Measurements from ENCODE around the gene AOAH. TPM values are rescaled to one million over a fixed set of nuclear protein-coding genes. Genes with fewer than 3 reads are reported as not detected.

AOAH gene
- total RNA-seq, 1 experiment from 2014 or later, result 0.39 TPM

GRCh38 chr7:36625247-36625646, 99.0 kb downstream of the AOAH start:
- no CpG with 5 or more reads among the region's 4 CpGs for WGBS (ENCODE audit: extremely low coverage, insufficient read length, low lambda C conversion rate)
- H3K4me3 Mint-ChIP-seq, result no peak overlapping the region
- Histone ChIP-seq H3K56ac (ENCODE audit: insufficient read length, low read depth, low read length) (no peak overlapping the region), H2AK5ac (ENCODE audit: insufficient read length, low read length) (no peak overlapping the region), H4K91ac (ENCODE audit: insufficient read length, low read depth, low read length) (no peak overlapping the region), H3K18ac (ENCODE audit: insufficient read length, low read depth, low read length) (no peak overlapping the region), H2AFZ (ENCODE audit: low read length) (no peak overlapping the region), H3K79me2 (ENCODE audit: insufficient read depth, low read length) (no peaks in the 10 kb centered on the region), H3K9me3 (ENCODE audit: control insufficient read depth, low read depth, low read length) (no peaks in the 10 kb centered on the region), H2BK120ac (ENCODE audit: low read depth, low read length, poor library complexity, severe bottlenecking) (no peak overlapping the region), H3K27ac (ENCODE audit: insufficient read length, low read depth, low read length) (no peak overlapping the region), H2BK5ac (ENCODE audit: insufficient read length, low read length) (no peak overlapping the region), H2BK12ac (ENCODE audit: insufficient read length, low read depth, low read length) (no peak overlapping the region), H3K14ac (ENCODE audit: insufficient read depth, low read length) (no peak overlapping the region), H3K4ac (ENCODE audit: low read depth, low read length) (no peak overlapping the region), H4K5ac (ENCODE audit: insufficient read length, low read depth, low read length) (no peak overlapping the region), H4K8ac (replicated peaks; ENCODE audit: insufficient read length, low read depth, low read length) (no peak overlapping the region), H4K20me1 (ENCODE audit: control insufficient read depth, insufficient read depth, insufficient read length) (no peaks in the 10 kb centered on the region), H3K79me1 (ENCODE audit: insufficient read depth, low read depth, low read length, poor library complexity, severe bottlenecking) (no peaks in the 10 kb centered on the region), H3K23ac (ENCODE audit: insufficient read length, low read depth, low read length) (no peak overlapping the region), H3K4me2 (ENCODE audit: insufficient read depth, insufficient read length, low read length) (no peak overlapping the region), H3T11ph (ENCODE audit: low read length) (no peak overlapping the region), H3K4me1 (ENCODE audit: insufficient read depth, low read length) (no peaks in the 10 kb centered on the region), H3K27me3 (ENCODE audit: insufficient read depth, low read length) (no peaks in the 10 kb centered on the region), H2BK20ac (ENCODE audit: low read depth, low read length, poor library complexity, severe bottlenecking) (no peak overlapping the region), H3K23me2 (ENCODE audit: insufficient read length, low read depth, low read length, poor library complexity, severe bottlenecking) (no peaks in the 10 kb centered on the region), H2BK15ac (ENCODE audit: low read depth, low read length) (no peak overlapping the region), H3K9ac (ENCODE audit: extremely low read depth, insufficient read length, low read length) (no peak overlapping the region)
- H3K36me3 Mint-ChIP-seq (ENCODE audit: insufficient read depth in 1 of 3, low read depth in 3 of 3), result no peaks in the 10 kb centered on the region
- TF ChIP-seq CTCF (conservative IDR thresholded peaks at IDR 0.05), result no peak
- no peaks in the 10 kb centered on the region for H3K27me3 Mint-ChIP-seq (ENCODE audit: low read depth)
- no peak for DNase-seq
- no peak overlapping the region for H3K27ac Mint-ChIP-seq
- 0 out of 4 replicates have a peak, but pooled peaks cover 0 to under 1% of the 10 kb centered on the region in 2 experiments for H3K4me1 Mint-ChIP-seq
- H3K9me3 Mint-ChIP-seq, result no peaks in the 10 kb centered on the region

Data from H9 (cell line).